HG03039 (cell line): ENCODE data around the gene JAG1.
"Not testable (repeated sequence)": the region's sequence is repeated elsewhere in the genome, so short reads cannot be mapped to it uniquely, and the experiment has no call there.

Source experiments
- ATAC-seq: cut with Tn5 transposase; IDR thresholded peaks from one replicate; pipeline ENCODE4 v1.9.1; 2021; ENCODE audit warnings: mild to moderate bottlenecking, moderate library complexity; ENCODE audit not compliant: unreplicated experiment

The JAG1 gene

DNA sequence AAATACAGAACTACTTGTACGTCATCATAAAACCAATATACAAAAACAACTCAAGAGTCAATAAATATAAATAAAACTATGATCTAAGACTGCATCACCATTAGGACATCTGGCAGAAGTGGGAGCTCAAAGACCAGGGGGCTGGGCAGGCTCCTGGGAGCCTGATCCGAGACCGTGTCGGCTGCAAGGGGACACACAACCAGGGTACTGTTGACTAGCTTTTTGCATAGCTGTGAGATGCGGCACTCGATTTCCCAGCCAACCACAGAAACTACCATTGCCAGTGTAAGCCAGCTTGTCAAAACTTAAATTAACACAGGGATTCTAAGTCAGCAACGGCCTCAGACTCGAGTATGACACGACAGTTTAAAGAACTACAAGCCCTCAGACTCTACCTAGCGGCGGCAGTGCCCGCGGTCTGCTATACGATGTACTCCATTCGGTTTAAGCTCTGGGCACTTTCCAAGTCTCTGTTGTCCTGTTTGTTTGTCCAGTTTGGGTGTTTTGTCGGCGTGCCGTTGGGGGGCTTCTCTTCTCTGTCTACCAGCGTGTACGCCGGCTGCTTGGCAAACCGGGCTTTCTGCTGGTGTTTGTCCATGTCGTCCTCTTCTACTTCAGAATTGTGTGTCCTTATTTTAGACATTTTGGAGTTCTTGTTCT is 34.6 kb downstream of the JAG1 start:
- no peak for ATAC-seq

DNA sequence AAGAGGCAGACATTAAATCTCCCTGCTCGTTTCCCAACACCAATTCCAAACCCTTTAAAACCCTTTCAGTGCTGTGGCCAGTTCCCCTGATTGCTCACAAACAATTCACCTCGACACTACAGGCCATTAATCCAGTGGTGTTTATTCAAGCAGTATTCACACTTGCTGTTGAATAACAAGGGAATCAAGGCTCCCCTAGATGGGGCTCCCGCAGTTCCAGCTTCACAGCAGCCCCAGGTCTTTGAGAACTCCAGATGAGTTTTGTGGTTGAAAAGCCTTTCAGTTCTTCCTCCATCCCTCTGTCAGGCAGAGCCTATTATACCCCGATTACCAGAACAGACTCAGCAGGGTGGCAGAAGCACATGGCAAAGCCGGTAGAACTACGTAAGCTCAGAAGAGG is 36.2 kb downstream of the JAG1 start:
- no peak for ATAC-seq

DNA sequence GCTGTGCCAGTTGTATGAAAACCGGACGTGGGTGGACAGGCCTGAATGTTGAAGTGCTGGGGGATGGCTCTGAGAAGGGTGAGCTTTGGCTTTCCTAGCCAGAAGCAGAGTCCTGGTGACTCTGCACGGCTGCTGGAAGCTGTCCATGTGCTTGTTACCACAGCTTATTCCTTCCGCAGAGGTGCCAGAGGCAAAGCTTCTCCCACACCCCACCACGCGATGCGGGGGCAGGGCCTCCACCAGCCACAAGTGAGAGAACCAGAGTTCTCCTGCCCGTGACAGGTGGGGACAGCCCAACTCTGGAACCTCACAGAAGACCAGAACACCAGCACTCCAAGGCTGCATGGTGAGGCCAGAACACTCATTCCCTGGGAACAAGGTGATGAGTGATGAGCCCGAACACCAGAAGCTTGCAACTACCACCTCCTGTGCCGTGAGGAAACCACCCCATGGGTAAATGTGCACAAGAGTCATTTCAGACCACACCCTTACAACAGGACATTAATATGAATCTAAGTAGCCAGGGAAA is 36.7 kb downstream of the JAG1 start:
- no peak for ATAC-seq

DNA sequence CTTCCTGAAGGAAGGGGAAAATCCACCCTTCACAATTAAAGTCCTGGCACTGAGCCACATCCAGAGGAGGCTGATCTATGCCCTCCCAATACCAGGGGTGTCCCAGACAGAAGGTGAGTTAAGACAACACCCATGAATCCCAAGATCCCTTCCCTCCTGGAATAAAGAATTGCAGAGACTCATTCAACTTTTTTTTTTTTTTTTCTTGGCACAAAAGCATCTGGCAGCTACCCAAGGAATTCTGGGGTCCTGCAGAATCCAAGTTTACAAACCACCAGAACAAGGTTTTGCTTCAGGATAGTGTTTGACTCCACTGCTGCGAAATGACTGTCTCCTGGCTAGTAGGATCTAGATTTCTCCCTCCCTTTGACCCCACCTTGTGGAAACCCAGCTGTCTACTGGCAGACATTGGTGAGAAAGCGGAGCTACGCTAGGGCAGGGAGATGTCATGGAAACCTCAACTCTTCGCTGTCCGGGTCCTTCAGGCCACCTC is 37.4 kb downstream of the JAG1 start:
- no peak for ATAC-seq

DNA sequence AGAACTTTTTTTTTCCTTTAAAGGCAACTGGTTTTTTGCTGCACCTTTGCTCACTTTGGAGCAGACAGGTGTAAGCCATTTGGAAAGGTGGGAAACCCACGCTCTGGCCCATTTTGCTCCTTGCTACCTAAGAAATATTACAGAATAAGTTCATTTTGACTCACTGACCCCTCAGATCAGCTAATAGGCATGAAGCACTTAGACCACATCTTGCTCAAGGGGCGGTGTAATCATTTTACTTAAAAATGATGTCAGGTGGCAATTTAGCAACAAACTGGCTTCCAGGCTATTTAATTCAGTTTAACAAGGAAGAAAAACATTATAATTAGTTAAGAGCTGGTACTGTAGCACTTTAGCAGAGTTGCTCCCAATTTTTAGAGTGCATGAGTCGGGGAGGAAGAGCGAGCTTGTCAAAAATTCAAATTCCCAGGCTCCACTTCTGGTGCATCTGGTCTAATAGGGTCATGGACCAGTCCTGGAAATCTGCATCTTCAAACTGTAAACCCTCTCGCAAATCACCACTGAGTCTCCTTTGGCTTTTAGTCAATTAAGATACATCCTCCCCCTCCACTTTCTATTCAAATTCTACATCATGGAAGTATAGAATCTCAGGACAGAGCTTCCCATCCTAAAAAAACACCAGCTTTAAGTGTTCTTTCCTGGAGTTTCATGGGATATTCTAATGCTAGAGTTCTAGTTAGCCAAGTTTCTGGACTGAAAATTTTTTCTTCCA is 38.2 kb downstream of the JAG1 start:
- ATAC-seq, result no peak

DNA sequence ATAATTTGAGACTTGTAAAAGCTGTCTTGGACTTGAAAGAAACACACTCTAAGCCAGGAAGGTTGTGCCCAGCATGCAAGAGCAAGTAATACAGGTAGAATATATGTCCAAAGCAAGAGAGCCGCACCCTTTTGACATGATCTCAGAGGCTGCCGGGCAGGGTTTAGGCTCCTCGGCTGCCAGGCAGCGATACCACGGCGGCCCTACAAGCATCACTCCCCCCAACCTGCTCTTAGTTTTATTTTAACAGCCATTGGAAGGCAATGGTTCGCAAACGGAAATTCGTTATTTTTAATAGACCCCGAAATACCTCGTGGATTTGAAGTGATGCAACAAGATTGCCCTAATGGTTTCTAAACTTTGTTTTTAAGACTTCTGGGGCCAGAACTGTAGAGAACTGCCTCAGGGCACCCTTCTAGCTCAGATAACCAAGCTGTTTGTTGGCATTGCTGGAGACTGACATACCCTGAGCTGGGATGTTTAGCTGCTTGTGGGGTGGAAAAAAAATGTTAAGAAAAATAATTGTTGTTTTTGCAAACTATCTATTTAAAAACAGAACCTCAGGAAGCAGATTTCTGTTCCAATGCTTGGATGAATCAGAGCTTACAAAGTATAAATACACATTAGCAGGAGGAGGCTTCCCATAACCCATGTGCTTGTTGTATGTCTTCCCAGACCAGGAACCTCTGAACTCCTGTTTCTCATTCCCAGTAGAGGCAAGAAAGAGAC is 39.0 kb downstream of the JAG1 start:
- ATAC-seq, result no peak

DNA sequence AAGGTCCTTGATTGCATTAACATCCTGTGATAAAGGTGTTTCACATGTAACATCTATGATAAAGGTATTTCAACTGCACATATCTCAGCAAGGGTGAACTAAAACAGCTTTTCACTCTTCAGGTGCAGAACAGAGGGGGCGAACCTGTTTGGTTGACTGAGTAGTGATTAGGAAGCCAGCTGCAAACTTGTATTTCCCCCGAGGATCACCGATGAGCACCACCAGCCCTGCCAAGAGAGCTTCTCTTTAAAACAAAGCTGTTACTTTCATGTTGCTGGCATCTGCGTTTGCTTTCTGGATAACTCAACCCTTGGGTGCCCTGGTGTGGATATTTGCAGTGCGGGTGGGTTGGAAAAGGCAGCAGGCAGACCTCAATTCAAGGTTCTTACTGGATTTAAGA is 39.6 kb downstream of the JAG1 start:
- ATAC-seq, result no peak

DNA sequence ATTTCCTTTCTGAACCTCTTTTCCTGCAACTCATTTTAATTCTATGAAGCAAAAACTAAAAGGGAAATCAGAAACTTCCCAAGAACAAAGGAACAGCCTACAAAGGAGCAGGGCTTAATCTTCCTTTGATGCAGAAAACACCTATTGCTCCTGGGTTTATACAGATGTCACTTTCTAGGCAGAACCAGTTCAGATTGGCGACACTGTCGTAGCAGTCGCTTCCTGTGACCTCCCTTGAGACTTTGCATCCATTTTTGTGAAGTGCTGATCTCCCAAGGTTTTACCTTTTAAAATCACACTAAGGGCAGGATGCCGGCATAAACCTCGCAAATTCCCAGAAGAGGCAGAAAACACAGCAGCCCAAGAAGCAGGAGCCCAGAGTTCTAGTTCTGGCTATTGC is 40.1 kb downstream of the JAG1 start:
- ATAC-seq, result no peak

DNA sequence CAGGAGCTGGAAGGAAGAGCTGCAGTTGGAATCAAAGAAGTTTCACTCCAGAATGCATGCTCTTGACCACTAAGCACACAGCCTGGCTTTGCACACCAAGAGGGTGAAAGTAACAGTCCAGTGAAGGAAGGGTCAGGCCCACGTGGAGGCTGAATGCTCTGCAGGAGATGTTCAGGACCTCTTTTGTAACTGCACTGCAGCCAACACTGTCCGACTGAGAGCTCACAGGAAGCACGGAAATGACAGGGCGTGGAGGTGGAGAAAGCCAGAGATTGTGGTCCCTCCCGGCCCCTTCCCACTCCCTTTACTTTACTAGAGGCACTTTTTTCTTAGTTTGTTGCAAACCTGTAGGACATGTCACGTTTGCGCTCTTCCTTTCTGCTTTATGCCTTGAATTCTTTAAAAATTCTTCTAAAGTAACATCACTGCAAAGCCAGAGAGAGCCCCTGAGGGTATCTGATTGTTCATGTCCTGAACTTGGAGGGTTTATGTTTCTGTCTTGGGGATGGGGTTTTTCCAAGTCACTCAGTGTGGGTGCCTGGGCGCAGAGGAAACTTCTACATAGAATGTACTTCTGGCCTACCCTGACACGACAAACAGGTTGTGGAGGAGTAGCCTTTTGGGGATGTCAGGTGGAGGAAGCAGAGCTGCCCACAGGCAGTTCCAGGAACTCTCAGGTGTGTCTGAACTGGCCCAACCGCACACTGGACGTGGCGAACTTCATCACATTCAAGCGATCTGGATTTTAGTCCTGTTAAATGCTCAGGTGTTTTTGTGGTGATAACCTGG is 40.9 kb downstream of the JAG1 start:
- ATAC-seq, result no peak

DNA sequence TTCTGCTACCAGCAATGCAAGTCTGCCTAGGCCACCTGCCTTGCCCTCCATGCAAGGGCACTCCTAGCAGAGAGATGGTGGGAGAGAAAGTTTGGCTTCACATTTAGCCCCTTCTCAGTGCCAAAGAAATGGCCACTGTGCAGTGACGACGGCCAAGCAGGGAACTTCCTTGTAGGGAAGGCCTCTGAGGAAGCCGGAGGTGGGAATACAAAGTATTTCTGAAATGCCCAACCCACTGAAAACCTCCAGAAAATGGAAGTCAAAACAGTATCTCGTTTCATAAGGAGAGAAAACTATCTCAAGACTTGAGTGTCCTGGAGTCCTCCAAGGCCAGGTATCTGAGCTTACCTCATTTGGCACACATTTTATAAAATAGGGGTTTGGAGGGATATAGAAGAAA is 42.7 kb downstream of the JAG1 start:
- ATAC-seq, result no peak

DNA sequence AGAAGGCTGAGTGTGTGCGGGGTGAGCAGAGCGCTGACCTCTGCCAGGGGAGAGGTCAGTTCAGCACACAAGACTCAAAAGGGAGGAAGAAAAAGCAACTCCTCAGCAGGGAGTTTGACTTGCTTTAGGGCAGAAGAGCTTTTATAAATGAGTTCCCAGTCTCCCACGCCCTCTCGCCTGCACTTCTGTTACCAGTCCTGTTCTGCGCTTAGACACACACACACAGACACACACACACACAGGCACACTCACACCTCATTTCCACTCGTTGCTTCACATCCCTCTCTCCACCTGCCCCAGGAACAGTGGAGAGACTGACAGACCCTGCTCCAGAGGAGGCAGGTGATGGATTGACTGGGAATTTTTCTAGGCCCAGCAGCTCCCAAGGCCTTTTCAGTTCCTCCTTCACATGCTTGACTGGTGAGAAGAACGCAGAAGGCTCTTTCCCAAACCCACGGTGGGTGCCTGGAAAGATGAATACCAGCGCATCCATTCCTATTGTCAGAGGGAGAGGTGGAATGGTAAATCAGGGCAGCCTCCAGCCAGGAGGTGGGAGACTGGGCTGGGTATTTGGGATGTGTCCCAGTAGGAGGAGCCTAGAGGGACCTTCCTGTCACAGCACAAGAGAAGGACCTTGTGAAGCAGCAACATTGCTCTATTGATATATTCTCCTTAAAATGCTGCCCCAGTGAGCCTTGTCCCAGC is 43.7 kb downstream of the JAG1 start:
- ATAC-seq, result no peak

DNA sequence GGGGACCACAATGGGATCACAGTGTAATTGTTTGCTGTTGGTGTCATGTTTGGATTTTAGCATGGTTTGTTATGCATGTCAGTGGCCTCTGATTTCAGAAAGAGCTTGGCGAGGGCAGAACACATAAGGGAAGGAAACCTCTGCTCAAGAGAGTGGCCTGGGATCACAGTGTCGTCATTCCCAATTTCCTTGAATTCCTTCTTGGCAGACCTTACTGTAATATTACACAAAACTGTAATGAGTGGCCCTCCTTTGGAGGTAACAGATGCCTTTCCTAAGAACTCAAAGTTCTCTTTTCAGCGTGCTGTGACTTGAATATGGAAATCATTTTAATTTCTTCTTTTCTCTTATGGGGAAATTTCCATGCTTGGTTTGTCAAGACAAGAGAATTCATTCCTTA is 46.9 kb downstream of the JAG1 start:
- no peak for ATAC-seq

DNA sequence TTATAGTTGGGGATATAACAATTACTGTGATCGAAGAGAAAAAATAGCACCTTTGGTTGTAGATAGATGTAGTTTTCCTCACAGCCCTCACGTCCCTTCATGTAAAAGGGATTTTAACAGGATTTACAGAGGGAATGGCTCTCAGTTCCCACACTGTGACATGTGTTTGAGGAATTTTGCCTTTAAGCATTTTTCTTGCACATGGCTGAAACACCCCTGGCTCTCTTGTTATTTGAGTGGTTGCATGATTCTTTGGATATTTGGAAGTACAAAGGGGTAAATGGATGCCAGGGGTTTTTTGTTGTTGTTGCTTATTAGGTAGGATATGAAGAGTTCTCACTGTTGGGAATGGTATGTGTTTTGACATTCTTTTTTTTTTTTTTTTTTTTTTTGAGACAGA is 48.2 kb downstream of the JAG1 start:
- ATAC-seq, result no peak

DNA sequence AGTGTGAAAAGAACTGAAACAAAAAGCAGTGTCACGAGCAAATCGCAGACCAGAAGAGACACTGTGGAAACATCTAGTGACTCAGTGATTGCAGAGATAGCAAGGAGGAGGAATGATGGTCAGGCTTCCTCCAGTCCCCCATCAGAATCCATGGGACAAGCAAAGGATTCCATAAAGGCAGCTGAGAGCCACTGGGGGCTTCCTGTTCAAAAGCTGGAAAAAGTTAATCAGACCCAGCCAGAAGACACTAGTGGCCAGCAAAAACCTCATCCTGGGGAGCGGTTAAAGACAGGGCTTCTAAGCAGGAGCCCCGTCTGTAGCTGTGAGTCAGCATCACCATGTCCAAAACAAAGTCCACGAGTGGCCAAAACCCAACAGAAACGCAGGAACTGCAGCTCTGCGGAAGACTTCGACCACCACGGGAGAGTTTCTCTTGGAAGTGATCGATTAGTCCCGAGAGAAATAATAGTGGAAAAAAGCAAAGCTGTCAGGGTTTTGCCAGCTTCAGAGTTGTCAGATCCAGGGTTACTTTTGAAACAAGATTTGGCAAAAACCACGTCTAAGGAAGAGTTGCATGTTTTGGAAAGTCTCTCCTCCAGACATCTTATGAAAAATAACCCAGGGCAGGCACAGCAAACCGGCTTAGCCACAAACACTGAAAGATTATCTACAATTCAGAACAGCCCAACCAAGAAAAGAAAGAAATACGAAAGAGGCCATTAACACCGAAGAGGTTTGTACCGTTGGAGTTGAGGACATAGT is 51.0 kb downstream of the JAG1 start:
- ATAC-seq, result no peak

DNA sequence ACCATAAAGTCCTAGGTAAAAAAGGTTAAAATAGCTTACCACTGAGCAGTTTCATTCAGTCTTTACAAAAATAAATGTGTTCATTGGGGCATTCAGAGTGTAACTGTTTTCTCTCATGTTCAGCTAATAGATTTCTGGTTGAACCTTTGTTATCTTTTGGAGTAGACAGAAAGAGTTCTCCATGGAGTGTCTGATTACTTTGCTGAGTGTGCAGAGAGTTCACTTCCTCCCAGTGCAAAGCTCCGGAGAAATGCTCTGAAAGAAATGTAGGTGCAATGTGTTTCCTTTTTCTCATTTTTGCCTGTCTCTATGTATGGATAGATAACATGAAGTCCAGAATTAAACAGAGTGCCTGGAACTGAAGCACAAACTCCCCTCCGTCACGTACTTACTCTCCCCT is 52.6 kb downstream of the JAG1 start:
- no peak for ATAC-seq

DNA sequence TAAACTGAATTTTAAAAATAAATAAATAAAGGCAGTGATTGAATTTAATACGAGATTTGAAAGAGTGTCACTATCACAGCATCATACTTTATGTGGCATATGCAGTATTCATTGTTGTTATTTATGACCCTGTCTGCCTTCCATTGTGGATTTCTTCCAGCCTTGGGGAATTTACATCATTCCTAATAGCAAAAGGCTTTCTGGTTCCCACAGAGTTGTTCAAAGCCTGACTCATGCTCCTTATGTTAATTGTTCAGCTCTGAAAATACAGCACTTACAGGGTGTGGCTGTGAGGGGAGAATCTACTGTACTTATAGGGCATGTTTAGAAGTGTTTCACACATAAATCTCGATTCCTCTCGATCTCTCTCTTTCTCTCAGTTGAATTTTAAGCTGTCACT is 54.4 kb downstream of the JAG1 start:
- no peak for ATAC-seq

DNA sequence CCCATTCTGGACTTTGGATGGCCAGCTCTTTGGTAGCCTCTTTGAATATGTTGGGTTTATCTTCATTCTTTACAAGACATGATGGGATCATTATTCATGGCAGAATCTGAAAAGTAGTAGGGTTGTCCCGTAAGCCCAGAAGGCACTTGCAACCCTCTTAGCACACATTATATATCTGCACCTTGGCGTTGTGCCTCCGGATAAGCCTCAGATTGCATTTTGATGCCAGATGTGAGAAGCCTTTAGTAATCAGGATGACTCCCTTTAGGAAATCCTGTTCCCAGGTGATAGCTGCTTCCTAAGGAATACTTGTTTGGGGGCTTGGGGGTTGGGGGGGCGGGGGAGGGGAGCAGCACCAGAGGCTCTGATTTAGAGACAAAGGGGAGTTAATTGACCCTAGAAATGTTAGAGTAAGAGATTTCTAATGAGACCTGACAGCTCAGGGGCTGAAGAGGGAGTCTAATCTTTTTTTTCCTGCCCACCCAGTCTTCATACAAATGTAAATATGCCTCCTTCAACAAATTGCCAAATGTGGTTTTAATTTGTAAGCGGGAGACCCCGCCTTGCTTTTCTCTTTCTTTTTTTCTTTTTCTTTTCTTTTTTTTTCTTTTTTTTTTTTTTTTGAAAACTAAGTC is 55.1 kb downstream of the JAG1 start:
- no peak for ATAC-seq

DNA sequence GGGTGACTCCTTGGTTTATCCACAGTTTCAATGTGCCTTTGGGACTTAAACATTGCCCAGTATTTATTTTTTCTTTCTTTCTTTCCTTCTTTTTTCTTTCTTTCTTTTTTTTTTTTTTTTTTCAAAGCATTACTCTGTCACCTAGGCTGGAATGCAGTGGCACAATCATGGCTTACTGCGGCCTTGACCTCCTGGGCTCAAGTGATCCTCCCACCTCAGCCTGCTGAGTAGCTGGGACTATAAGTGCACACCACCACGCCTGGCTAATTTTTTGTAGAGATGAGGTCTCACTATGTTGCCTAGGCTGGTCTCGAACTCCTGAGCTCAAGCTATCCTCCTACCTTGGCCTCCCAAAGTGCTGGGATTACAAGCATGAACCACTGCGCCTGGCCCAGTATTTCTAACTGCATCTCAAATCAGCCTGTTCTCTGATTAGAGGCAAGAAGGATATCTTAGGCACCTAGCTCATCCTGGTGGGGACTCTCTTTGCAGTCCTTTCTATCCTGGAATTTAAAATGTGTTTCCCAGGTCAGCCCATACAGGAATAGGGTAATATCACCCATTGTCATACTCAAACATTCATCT is 56.2 kb downstream of the JAG1 start:
- not testable (repeated sequence) for ATAC-seq

DNA sequence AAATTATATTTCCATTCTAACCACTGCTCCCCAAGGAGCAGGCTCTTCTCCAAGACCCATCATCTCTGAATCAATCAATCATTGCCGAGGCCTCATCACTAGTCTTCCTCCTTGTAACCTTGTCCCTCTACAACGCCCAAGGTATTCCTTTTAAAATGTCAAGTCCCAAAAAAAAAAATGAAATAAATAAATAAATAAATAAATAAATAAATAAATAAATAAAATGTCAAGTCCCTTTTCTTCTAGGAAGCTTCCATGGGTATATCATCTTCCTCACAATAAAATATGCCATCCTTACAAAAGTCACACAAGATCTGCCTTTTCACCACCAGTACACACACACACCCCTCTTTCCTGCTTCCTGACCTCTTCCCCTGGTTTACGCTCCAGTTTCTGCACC is 57.6 kb downstream of the JAG1 start:
- no peak for ATAC-seq
